OCI-LY3 (cell line): ENCODE measurements around the gene CCDC167.

Experiments
- CTCF ChIP-seq: fragments of 200-600, 300-600 bp; sonication (generic); IDR thresholded peaks from 2 replicates; pipeline ENCODE4 v1.5.1; 2014; ENCODE audit warnings: antibody characterized with exemption, low read length, low read depth
- EZH2phosphoT487 ChIP-seq: fragments of 200-600 bp; shearing (Covaris generic); IDR thresholded peaks from 2 replicates; pipeline ENCODE4 v1.6.1; 2018; ENCODE audit warnings: antibody characterized with exemption, mixed run types, low read depth

GRCh38 chr6:37539171-37540028 is 39.7 kb upstream of the CCDC167 start:
- TF ChIP-seq CTCF (no peak), EZH2phosphoT487 (no peak)
